T-helper 17 cell (primary cell): Measurements from ENCODE around the gene RAB25. TPM values are rescaled to one million over a fixed set of nuclear protein-coding genes. Genes with fewer than 3 reads are reported as not detected.
A peak's percentile ranks its signal among the peaks of the same experiment; 100 is the strongest.

Source experiments
- ATAC-seq: fragments of 150-1000 bp; cut with Tn5 transposase; 2 replicates; pipeline ENCODE4 v1.10.0; 2021; ENCODE audit warnings: mild to moderate bottlenecking, moderate library complexity
- DNase-seq, 3 donors: peaks; one replicate each; pipeline versions ENCODE4 v3.0.0 to v3.0.0-alpha.2; 2020 to 2021
- H3K9me3 ChIP-seq: one replicate; pipeline ENCODE4 v1.7.0; 2013; ENCODE audit warnings: low read length, mild to moderate bottlenecking; ENCODE audit not compliant: control insufficient read depth, poor library complexity, severe bottlenecking
- H3K27ac Mint-ChIP-seq: one replicate; pipeline ENCODE4 v1.8.0; 2022; ENCODE audit warnings: mild to moderate bottlenecking, moderate library complexity, mixed read lengths
- H3K27me3 Mint-ChIP-seq: one replicate; pipeline ENCODE4 v1.8.0; 2022; ENCODE audit warnings: mixed read lengths
- H3K36me3 Mint-ChIP-seq: one replicate; pipeline ENCODE4 v1.8.0; 2022; ENCODE audit warnings: low read depth, mixed read lengths
- H3K4me1 Mint-ChIP-seq: one replicate; pipeline ENCODE4 v1.8.0; 2022; ENCODE audit warnings: mild to moderate bottlenecking, mixed read lengths
- H3K4me3 Mint-ChIP-seq: one replicate; pipeline ENCODE4 v1.8.0; 2022; ENCODE audit warnings: mild to moderate bottlenecking, moderate library complexity, mixed read lengths
- total RNA-seq, 4 donors: library from RNA in 2 of 4; stranded (reverse) in 2 of 4; gene quantifications; one replicate each; pipeline ENCODE4 v1.2.3 and lab custom pipeline; 2022 to 2026

RAB25 gene
- total RNA-seq, 2 donors from 2014 or later, result 1.4 to 1.8 TPM

DNA sequence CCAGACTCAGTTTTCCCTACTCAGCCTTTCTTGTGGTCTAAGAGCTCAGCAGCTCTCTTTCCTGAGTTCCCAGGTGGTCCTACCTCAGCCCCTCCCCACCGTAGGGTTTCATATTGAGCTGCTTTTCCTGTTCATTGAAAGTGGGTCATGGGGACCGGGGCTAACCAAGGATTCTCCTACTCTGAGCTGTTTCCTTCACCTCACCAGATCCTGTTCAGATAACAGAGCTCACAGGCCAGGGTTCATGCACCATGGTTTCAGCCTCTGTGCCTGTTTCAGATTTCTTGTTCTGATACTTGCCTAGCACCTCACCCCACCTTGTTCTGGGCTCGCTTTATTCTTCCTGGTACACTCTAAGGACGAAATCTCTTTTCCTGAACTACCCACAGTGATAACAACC lies 15.9 kb upstream of the RAB25 start:
- Mint-ChIP-seq H3K27me3 (no peaks in the 10 kb centered on the region), H3K4me3 (peak overlapping the region; percentile 78), H3K4me1 (peaks cover 15% of the 10 kb centered on the region), H3K36me3 (peaks cover 9% of the 10 kb centered on the region), H3K27ac (peak overlapping the region; percentile 91)
- ATAC-seq (peak; percentile 76), DNase-seq (no peak)
- H3K9me3 ChIP-seq, result no peaks in the 10 kb centered on the region

DNA sequence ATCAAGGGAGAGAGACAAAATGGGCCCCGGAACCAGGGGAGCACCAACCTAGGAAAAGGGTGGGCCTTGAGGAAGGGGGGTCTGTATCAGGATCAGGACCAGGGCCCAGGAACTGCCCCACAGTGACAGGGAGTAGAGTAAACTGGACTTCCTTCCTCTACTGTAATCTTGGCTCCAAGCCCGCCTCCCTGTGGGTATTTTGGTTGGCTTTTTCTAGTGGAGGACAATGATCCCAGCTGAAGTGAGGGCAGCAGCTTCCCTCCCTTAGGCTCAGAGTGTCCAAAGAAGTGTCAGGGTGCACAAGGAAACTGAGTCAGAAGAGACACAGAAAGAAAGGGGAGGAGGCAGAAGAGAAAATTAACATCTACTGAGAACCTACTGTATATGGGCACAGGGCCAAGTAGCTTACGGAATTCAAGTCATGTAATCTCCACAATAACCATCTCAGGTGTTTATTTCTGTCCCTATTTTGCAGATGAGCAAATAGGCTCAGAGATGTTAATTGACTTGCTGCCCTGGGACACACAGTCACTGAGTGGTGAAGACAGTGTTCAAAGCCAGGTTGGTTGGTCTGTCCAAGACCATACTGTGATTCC lies 12.2 kb upstream of the RAB25 start:
- Mint-ChIP-seq H3K27me3 (no peaks in the 10 kb centered on the region), H3K4me1 (peaks cover 25% of the 10 kb centered on the region), H3K4me3 (no peak overlapping the region), H3K36me3 (peaks cover 4% of the 10 kb centered on the region), H3K27ac (peak overlapping the region; percentile 66)
- no peak for ATAC-seq
- no peak for DNase-seq
- no peaks in the 10 kb centered on the region for H3K9me3 ChIP-seq

GRCh38 chr1:156050376-156050775 lies 10.6 kb upstream of the RAB25 start:
- no peaks in the 10 kb centered on the region for H3K9me3 ChIP-seq
- Mint-ChIP-seq H3K27ac (no peak overlapping the region), H3K4me3 (no peak overlapping the region), H3K27me3 (no peaks in the 10 kb centered on the region), H3K36me3 (peaks cover 7% of the 10 kb centered on the region), H3K4me1 (peaks cover 20% of the 10 kb centered on the region)
- DNase-seq (no peak), ATAC-seq (no peak)

DNA sequence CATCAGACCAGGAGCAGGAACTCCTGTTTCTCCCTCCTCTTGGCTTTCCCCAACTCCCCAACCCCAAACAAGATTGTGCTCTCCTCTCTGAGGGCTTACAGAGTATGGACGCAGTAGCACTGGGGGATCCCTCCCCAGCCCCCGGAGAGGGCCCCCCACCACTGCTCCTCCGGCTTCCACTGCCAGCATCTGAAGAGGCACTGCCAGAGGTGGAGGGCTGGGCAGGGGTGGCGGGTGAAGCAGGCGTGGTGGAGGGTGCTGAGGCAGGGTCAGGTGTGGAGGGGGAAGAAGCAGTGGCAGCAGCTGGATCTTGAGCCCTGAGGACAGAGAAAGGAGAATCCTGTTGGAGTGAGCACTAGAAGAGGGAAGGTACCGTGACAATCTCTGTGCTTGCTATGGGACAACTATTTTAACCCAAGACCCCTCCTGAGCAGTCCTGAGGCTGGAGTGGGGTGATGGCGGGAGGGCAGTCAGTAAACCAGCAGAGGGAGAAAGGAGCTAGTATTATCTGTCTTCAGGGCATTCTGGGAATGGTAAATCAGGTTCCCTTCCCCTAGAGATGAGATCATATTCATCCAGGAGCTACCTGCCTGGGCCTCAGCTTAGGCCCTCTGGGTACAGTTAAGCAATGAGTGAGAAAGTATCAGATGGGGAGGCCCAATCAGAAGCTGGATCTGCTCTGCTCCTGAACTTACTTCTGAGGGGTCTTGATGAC lies 9.8 kb upstream of the RAB25 start:
- DNase-seq, result no peak
- no peak overlapping the region for H3K4me3 Mint-ChIP-seq
- H3K4me1 Mint-ChIP-seq, result peaks cover 25% of the 10 kb centered on the region
- H3K9me3 ChIP-seq, result no peaks in the 10 kb centered on the region
- ATAC-seq, result no peak
- no peaks in the 10 kb centered on the region for H3K27me3 Mint-ChIP-seq
- H3K27ac Mint-ChIP-seq, result no peak overlapping the region
- peaks cover 7% of the 10 kb centered on the region for H3K36me3 Mint-ChIP-seq

DNA sequence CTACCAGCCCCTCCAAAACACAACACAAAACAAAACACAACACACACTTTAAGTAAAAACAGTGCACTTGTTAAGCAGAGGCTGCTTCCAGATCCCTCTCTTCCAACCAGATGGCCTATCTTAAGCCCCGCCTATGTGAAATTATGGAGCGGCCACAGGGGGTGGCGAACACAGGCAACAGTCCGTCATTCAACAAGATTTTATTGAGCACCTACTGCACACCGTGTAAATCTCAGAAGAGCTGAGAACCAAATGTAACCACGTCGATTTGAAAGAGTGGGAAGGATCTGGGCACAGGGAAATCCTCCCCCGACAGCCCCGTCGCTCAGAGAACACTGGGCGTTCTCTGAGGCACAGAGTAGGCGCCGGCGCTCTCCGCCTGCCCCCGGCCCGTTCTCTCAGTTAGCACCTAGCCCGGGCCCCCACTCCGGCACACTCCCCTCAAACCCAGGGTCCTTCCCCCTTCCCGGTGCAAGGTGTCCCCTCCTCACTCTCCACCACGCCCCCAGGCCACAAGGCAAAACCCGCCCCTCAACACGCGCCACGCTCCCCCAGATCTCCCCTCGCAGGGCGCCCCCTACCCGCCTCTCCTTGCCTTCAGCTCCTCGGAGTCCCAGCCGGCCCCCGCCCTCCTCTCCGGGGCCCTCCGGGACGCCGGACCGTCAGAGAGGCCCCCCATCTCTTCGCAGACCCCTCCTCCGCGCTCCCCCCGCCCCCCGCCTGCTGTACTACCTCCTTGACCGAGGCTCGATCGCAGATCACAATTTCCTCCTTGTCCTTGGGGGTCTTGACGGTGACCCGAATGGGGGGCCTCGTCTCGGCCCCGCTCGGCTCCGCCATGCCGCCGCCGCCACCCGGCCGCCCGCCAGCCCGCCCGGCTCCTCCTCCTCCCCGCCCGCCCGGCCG lies 7.8 kb upstream of the RAB25 start:
- H3K36me3 Mint-ChIP-seq, result peaks cover 7% of the 10 kb centered on the region
- H3K27me3 Mint-ChIP-seq, result no peaks in the 10 kb centered on the region
- peak overlapping the region; percentile 83 for H3K27ac Mint-ChIP-seq
- H3K9me3 ChIP-seq, result no peaks in the 10 kb centered on the region
- peaks cover 28% of the 10 kb centered on the region for H3K4me1 Mint-ChIP-seq
- peak overlapping the region; percentile 99 for H3K4me3 Mint-ChIP-seq
- DNase-seq (peak; percentile 52 to 69 (median 62)), ATAC-seq (peak; percentile 40)

- H3K36me3 Mint-ChIP-seq, result peaks cover 7% of the 10 kb centered on the region
- no peaks in the 10 kb centered on the region for H3K9me3 ChIP-seq
- H3K27me3 Mint-ChIP-seq, result no peaks in the 10 kb centered on the region
- H3K4me1 Mint-ChIP-seq, result peaks cover 28% of the 10 kb centered on the region
- H3K27ac Mint-ChIP-seq, result peak within 1 kb of the TSS; percentile 88
- peak within 1 kb of the TSS; percentile 99 for H3K4me3 Mint-ChIP-seq
- peak; percentile 69 for ATAC-seq
- DNase-seq, result peak; percentile 79 to 80 (median 79)
Observed at GRCh38 chr1:156053768-156054499, 7.0 kb upstream of the RAB25 start, which contains the start of gene UBQLN4. Gene UBQLN4, minus strand, starts transcription at chr1:156053798. Its CDS starts 97 bp downstream, at chr1:156053701.

DNA sequence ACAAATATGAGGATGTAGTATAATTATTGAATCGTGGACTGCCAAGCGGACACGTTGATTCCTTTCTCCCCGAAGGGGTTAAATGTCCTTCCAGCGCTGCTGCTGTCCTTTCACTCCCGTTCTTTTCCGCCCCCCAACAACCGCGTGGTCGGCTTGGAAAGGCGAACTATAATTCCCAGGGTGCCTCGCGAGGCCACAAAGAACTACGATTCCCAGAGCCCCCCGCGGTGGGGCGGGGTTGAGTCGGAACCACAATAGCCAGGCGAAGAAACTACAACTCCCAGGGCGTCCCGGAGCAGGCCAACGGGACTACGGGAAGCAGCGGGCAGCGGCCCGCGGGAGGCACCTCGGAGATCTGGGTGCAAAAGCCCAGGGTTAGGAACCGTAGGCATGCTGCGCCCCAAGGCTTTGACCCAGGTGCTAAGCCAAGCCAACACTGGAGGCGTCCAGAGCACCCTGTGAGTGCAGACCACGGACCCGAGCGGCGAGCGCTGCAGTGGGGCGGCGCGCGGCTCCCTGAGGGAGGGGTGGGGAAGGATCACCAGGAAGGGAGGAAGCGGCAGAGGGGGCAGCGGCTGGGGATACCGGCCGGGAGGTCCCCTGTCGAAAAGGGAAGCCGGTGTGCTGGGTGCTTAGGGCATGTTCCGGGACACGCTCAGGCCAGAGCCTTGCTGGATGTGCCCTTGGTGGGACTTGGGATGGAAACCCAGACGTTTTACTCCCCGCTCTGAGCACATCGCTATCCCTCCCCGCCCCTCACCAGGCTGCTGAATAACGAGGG lies 6.3 kb upstream of the RAB25 start, which contains the start of gene LAMTOR2:
Gene LAMTOR2, plus strand, starts transcription at position 283 of the 781 bp plus-strand sequence. Its CDS starts 108 bp downstream, at position 391.
- no peaks in the 10 kb centered on the region for H3K27me3 Mint-ChIP-seq
- H3K27ac Mint-ChIP-seq, result peak within 1 kb of the TSS; percentile 88
- H3K36me3 Mint-ChIP-seq, result peaks cover 5% of the 10 kb centered on the region
- H3K9me3 ChIP-seq, result no peaks in the 10 kb centered on the region
- peak; percentile 86 for ATAC-seq
- DNase-seq, result peak; percentile 87 to 90 (median 89)
- H3K4me1 Mint-ChIP-seq, result peaks cover 27% of the 10 kb centered on the region
- peak within 1 kb of the TSS; percentile 99 for H3K4me3 Mint-ChIP-seq

GRCh38 chr1:156055281-156056048 lies 5.5 kb upstream of the RAB25 start:
- H3K27me3 Mint-ChIP-seq, result no peaks in the 10 kb centered on the region
- DNase-seq (no peak), ATAC-seq (no peak)
- H3K36me3 Mint-ChIP-seq, result peaks cover 3% of the 10 kb centered on the region
- peak overlapping the region; percentile 19 for H3K27ac Mint-ChIP-seq
- peaks cover 26% of the 10 kb centered on the region for H3K4me1 Mint-ChIP-seq
- H3K4me3 Mint-ChIP-seq, result peak overlapping the region; percentile 99
- no peaks in the 10 kb centered on the region for H3K9me3 ChIP-seq

DNA sequence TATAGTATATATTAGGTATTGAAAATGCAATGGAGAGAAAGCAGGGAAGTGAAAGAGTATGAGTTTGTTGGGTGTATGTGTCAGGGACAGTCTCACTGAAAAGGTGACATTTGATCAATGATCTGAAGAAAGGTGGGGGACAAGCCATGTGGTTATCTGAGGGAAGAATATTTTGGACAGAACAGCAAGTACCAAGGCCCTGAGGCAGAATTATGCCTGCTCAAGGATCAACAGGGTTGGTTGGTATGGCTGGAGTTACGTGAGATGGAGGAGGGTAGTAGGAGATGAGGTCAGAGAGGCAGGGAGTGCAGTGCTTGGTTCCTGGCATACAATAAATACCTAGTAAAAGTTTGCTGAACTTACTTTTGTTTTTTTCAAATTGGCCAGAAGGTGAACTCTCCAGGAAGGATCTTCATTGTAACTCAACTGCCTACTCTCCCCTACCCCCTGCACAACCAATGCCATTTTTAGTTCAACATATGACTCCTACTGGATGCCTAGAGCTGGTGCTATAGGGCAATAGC lies 4.6 kb upstream of the RAB25 start:
- no peak overlapping the region for H3K4me3 Mint-ChIP-seq

GRCh38 chr1:156062189-156062588 lies 1.2 kb downstream of the RAB25 start:
- Mint-ChIP-seq H3K4me1 (peaks cover 7% of the 10 kb centered on the region), H3K27ac (no peak overlapping the region), H3K4me3 (no peak overlapping the region), H3K27me3 (no peaks in the 10 kb centered on the region), H3K36me3 (no peaks in the 10 kb centered on the region)
- DNase-seq, result no peak
- no peak for ATAC-seq
- no peaks in the 10 kb centered on the region for H3K9me3 ChIP-seq

More for the DNA sequence above, 4.6 kb upstream of the RAB25 start:
- ATAC-seq (no peak), DNase-seq (no peak)
- peaks cover 3% of the 10 kb centered on the region for H3K36me3 Mint-ChIP-seq
- no peaks in the 10 kb centered on the region for H3K27me3 Mint-ChIP-seq
- no peaks in the 10 kb centered on the region for H3K9me3 ChIP-seq
- peaks cover 26% of the 10 kb centered on the region for H3K4me1 Mint-ChIP-seq
- no peak overlapping the region for H3K27ac Mint-ChIP-seq

DNA sequence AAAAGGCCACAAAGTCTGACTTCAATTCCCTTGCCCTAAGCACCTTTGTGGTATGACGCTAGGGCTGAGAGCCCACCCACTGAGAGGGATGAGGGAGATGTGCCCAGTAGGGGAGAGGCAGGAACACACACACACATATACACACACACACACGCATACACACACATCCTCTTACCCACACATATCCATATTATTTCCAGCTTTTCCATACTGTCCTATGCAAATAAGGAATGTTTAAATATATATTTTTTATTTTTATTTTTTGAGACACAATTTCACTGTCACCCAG lies 3.0 kb downstream of the RAB25 start:
- Mint-ChIP-seq H3K4me1 (peaks cover 10% of the 10 kb centered on the region), H3K4me3 (no peak overlapping the region), H3K27ac (no peak overlapping the region), H3K36me3 (no peaks in the 10 kb centered on the region), H3K27me3 (no peaks in the 10 kb centered on the region)
- DNase-seq (no peak), ATAC-seq (no peak)
- H3K9me3 ChIP-seq, result no peaks in the 10 kb centered on the region
